NCI-H1417 treated with DMSO at 0.1 percent for 48 hours (cell line): ENCODE results near the gene LRRIQ4.

Source experiments
- DNase-seq: peaks from one replicate; lab custom pipeline; 2025; lab: John Stamatoyannopoulos, UW

The LRRIQ4 gene

GRCh38 chr3:169809230-169809795 is 3.4 kb upstream of the LRRIQ4 start:
- DNase-seq, result no peak

DNA sequence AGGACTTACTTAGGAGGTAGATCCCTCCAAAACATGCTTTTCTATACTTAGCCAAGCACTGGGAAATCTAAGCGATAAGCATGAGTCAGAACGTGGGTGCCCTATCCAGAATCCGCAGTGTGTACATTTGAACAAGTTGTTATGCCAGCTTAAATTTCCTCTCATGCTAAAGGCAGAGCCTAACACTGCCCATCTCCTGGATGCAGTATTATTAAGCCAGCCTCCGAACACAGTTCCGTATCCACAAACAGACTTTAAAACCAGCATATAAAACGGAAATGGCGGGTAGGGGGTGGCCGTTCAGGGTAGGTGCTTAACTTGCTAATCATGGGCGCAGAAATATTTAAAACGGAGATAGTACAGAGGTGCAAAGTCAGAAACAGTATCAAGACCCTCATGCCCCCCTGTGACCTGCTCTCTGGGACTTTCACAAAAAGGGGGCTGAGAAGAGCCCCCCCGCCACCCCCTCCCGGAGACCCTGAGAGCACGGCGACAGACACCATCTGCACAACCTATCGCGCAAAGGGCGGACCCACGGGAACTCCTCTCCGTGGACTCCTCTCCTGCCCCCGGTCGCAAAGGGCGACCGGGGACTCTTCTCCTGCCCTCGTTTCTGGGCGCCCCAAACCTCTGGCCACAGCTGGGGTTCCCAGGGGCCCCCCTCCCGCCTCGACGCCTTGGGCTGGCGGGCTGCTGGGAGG is 889 bp upstream of the LRRIQ4 start:
- peak; percentile 38 for DNase-seq

DNA sequence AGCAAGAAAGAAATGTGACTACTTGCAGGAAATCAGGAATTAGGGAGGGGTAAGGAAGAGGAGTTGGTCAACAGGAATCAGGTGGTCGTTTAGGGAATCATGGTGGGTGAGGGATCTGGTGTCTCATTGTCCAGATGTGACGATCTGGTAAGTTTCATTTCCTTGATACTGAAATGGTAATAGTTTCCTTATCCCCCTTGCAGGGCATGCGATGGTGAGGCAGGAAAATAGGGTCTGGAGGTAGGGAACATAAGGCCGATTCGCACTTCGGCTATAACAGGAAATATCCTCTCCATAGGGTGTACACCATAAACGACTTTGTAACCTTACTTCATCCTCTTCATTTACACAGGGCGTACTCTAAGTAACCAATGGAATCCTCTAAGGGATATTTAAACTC is 608 bp downstream of the LRRIQ4 start:
- no peak for DNase-seq

DNA sequence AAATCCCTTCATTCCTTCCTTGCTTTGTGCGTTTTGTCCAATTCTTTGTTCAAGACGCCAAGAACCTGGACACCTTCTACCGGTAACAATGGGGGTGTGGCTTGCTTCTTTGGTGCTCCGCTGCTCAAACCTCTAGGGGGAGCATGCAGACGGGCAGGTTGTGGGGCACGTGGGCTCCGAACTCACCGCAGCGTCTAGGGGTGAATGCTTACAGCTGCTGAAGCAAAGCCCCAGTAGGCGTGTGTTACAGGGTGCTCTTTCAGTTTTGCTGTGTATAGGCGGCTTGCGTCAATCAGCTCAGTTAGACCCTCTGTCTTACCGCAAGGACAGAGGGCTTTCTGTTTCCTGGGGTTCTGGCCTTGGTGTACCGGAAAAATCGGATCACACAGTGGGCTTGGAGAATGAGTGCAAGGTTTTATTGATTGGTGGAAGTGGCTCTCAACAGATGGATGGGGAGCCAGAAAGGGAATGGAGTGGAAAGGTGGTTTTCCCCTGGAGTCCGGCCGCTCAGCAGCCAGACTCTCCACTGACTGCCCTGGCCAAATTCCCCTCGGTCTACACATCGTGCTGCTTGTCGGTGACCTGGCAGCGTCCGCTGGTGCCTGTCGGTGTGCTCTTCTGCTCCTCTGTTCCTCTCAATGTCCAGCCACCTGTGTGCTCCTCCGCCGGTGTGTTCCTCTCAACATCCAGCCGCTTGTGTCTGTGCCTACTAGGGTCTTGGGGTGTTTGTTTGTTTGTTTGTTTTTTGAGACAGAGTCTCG is 1.3 kb downstream of the LRRIQ4 start:
- no peak for DNase-seq

GRCh38 chr3:169815590-169816150 is 3.0 kb downstream of the LRRIQ4 start:
- DNase-seq, result no peak

DNA sequence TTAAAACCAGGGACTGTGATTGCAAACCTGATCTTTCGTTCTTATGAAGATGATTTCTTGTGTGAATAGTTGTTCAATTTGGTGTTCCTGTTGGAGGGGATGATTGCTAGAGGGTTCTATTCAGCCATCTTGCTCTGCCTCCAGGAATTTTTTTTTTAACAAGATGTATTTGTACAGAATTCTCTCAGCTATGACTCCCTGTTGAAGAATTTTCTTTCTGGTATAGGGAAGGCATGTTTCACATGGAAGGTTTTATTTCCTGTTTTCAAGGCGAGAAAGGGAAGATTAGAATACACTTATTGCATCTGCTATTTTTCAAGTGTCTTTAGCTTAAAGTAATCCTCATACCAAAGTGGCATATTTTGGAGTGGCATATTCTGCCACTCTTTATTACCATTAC is 5.6 kb downstream of the LRRIQ4 start:
- no peak for DNase-seq

GRCh38 chr3:169822091-169822490 is 9.4 kb downstream of the LRRIQ4 start:
- DNase-seq, result no peak

DNA sequence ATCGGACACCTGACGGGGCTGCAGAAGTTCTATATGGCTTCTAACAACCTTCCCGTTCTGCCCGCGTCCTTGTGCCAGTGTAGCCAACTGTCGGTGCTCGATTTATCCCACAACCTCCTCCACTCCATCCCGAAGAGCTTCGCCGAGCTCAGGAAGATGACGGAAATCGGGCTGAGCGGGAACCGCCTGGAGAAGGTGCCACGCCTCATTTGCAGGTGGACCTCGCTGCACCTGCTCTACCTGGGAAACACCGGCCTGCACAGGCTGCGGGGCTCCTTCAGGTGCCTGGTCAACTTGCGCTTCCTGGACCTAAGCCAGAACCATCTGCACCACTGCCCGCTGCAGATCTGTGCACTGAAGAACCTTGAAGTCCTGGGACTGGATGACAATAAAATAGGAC is 9.9 kb downstream of the LRRIQ4 start:
- no peak for DNase-seq

GRCh38 chr3:169822983-169823382 is 10.3 kb downstream of the LRRIQ4 start:
- DNase-seq, result no peak

DNA sequence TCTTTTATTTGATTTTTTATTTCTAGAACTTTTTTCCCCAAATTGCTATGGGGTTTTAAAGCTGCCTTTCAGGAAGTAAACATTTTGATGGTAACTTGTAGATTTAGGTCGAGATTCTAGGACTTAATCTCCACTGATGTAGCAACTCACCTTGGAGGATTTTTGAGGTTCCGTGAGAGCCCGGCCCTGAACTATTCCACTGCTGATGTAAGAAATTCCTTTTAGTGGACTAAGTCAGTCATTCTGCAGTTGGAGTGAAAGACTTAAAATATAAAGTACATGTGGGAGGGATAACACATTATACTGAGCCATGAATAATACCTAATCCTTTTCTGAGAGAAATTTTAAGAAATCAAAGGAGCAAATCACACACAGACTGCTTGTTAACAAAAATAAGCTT is 12.6 kb downstream of the LRRIQ4 start:
- DNase-seq, result no peak

- DNase-seq, result no peak
Observed at GRCh38 chr3:169827712-169828111, 15.0 kb downstream of the LRRIQ4 start.

GRCh38 chr3:169835533-169835932 is 22.9 kb downstream of the LRRIQ4 start:
- DNase-seq, result no peak

DNA sequence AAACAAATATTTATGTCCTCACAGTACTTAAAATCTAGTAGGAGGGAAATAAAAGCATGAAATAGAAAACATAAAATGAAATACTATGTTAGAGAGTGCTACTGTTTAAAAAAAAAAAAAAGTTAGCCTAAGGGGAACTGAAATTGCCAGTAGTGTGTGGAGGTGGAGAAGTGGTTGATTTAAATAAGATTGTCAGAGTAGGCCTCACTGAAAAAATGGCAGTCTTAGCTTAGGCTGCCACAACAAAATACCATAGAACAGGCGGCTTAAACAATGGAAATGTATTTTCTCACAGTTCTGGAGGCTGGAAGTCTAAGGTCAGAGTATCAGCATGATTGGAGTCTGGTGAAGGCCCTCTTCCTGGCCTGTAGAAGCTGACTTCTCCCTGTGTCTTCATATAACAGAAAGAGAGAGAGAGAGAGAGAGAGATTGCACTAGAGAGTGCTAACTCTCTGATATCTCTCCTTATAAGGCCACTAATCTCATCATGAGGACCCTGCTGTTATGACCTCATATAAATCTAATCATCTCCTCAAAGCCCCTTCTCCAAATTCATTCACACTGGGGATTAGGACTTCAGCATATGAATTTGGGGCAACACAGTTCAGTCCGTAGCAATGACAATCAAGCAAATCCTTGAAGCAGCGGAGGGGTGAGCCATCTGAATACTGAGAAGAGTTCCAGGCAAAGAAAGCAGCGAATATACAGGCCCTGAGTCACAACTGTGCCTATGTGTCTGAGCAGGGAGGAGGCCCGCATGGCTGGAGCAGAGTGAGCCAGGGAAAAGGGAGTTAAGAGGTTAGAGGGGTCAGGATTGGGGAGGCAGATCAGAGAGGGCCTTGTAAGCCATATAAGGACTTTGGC is 23.6 kb downstream of the LRRIQ4 start:
- no peak for DNase-seq

DNA sequence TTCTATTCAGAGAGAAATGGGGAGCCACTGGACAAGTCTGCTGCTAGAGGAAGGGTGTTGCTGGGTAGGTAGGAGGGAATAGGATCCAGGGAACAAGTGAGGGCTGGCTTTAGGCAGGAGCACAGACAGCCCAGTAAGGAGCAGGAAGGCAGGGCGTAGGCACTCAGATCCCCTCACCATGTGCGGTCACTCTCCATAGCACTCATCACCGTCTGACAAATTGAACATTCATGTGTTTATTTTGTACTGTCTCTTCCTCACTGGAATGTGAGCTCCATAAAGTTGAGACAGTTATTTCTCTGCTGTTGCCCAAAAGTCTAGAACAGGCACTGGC is 24.2 kb downstream of the LRRIQ4 start:
- no peak for DNase-seq

- DNase-seq, result no peak
Observed at GRCh38 chr3:169838511-169839030, 25.9 kb downstream of the LRRIQ4 start.

DNA sequence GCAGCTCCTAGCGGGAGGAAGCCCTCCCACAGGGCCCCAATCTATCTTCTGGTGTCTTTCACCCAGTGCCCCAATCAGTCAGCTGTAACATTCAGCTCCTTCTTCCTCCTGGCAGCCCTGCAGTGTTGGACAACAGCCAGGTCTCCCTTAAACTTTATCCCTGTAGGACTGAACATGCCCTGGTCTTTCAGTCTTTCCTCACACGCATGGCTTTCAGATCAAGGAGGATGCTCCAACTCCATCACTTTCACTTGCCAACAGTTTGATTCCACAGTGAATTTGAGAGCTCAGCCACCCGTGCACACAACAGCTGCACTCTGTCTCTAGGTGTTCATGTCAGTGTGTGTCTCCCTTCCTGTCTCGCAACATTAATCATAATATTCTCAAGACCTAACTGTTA is 28.5 kb downstream of the LRRIQ4 start:
- no peak for DNase-seq

DNA sequence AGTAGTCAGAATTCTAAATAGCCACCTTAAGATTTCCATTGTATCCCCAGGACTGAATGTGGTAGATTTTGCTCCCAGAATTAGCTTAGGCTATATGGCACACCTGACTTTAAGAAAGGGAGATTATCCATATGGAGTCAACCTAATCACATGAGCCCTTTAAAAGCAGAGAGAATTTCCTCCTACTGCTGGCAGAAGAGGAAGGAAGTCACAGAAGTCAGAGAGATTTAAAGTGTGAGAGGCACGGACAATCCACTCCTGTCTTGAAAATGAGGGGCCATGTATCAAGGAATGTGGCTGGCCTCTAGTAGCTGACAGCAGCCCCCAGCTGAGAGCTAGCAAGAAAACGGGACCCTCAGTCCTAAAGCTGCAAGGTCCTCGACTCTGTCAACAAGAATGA is 30.3 kb downstream of the LRRIQ4 start:
- DNase-seq, result no peak

- DNase-seq, result no peak
Observed at GRCh38 chr3:169846458-169847193, 34.0 kb downstream of the LRRIQ4 start.

- DNase-seq, result no peak
Observed at GRCh38 chr3:169847896-169848295, 35.2 kb downstream of the LRRIQ4 start.

- DNase-seq, result no peak
Observed at GRCh38 chr3:169848741-169849140, 36.1 kb downstream of the LRRIQ4 start.

DNA sequence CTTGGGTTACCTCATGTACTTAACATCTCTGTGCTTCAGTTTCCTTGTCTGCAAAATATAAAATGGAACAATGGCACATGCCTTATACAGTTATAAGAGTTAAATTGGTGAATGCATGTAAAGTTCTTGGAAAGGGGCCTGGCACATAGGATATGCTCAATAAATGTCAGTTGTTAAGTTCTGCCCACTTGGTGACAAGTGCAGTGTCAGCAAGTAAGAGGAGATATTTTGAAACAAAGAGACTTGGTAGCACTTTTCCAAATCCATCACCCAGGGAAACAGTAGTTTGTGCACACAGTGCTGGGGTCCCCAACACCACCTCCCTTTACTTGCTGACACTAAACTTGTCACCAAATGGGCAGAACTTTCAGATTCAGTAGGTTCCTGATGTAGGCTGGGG is 37.9 kb downstream of the LRRIQ4 start:
- no peak for DNase-seq
